HG02588 (cell line): Measurements from ENCODE around the gene AMPH.

ENCODE experiments used
- ATAC-seq: cut with Tn5 transposase; IDR thresholded peaks from one replicate; pipeline ENCODE4 v1.9.1; 2021; ENCODE audit warnings: mild to moderate bottlenecking, moderate library complexity; ENCODE audit not compliant: unreplicated experiment

Gene AMPH

DNA sequence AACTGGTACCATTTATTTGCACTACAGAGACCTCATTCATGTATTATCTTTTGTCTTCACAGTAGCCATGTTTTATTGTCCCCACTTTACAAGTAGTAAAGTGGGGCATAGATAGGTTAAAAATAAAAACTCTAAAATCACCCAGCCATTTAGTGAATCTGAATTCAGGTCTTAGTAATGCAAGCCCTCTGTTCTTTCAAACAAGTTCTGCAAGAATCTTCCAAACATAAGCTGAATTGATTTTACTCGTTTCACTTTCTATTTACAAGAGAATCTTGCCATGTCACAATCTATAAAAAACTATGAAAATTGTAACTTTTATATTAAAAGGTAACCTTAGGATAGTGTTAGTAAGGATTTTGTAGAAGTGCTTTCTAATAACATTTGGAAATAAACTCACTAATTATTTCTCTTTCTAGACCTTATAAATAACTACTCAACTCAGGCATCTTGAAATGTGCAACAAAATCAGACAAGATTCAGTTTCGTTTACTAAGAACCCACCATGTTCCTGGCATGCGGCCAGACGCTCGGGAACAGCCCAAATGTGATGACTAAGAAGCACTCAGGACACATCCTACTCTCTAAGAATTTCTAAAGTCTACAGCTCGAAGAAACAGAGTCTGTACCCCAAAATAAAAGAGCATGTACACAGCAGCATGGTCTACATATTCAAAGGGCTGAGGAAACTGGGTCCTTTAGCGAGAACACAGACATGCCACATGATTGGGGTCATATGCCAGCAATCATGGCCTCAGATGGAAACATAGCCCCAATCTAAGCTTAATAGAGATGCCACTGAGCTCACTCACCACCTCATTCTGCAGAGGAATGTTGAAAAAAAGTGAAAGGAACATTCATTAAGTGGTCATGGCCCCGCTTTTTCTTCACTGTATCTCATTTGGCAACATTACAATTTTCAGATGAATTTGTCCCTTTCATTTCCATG is 167.6 kb downstream of the AMPH start:
- ATAC-seq, result peak; percentile 92

DNA sequence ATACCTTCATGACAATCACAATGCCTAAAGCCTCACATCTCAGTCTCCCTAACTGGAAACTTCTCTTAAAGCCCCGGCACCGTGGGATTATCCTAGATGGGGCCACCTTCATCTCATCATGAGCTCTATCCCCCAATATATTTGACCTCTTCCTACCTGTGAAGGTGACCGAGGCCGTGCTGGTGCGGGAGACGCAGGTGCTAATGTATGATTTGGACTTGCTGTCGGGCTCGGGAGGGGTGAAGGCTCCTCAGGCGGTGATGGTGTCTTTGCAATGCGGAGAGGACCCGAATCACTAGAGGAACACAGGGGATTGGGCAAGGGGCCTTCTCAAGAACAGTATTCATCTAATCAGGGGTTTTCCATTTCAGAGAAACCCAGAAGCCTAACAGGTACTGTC is 168.4 kb downstream of the AMPH start:
- no peak for ATAC-seq

DNA sequence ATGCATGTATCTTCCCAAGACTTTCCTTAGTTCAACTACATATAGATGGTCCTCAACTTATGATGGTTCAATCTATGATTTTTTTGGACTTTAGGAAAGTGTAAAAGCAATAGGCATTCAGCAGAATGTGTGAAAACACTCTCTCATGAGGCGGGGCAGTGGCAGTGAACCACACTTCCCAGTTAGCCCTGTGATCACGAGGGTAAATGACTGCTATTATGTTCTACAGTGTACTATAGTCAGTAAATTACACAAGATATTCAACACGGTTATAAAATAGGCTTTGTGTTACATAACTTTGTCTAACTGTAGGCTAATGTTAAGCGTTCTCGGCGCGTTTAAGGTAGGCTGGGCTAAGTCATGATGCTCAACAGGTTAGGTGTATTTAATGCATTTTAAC is 169.3 kb downstream of the AMPH start:
- ATAC-seq, result no peak

DNA sequence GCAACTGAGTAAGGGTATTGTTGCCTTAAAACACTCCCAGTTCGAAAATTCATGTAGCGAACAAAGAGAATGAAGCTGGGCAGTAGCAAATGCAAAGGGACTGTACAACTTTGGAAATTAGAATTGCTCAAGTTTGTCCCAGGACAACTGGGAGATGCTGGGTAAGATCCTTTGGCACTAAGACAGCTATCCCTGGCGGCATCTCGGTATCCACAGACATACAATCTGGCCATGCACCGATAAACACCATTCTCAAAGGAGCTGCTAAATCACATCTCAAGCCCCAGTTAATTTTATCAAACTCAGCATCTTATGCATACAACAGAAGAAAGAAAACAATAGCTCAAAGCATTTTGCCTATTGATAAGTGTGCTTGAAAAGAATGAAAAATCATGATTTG is 177.3 kb downstream of the AMPH start:
- no peak for ATAC-seq

DNA sequence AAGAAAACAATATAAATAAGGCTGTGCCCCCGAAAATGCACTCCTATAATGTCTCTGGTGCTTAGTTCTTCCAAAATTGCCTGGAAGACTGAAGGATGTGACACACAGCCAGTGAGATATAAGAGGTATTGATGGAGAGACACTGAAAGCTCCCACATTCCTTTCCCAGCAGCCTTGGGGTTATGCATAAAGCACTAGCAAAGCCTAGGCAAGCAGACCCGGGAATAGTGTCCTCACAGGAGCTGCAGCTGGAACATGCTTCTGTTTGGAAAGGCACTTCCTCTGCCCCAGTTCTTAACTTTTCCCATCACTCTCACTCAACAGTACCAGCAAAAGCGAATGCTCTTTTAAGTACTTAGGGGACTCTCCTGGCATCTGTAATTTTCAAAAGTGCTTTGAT is 178.0 kb downstream of the AMPH start:
- ATAC-seq, result no peak

DNA sequence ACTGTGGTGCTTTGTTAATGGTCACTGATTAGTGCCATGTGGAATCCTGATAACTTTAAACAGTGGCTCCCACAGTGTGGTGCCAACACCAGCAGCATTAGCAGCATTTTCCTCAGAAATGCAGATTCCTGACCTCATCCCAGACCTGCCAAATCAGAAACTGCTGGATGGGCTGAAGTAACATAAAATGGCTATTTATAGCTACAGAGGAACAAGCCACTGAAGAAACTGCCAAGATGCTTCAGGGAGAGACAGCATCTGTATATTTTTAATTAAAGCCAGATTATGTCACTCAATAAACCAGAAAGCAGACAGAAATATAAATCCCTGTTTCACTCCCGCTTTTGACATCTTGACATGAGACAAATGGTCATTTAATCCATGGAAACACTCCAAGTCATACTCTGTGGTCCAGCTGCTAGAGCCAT is 178.5 kb downstream of the AMPH start:
- ATAC-seq, result no peak

DNA sequence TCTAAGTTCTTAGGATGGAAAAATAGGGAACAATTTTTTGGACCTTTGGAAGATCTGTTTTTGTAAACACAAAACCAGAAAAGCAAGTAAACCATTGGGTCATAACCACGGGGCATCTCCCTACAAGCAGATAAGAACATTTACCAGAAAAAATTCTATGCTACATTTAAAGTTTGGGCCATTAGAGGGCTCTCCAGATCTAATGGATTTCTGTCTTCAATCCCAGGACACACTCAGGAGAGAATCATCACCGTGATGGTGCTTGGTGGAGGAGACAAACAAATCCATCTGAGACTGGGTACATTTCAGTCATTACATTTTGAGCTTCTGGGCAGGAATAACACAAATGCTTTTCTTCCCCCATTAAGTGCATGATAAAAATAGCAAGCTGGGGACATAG is 179.3 kb downstream of the AMPH start:
- no peak for ATAC-seq

DNA sequence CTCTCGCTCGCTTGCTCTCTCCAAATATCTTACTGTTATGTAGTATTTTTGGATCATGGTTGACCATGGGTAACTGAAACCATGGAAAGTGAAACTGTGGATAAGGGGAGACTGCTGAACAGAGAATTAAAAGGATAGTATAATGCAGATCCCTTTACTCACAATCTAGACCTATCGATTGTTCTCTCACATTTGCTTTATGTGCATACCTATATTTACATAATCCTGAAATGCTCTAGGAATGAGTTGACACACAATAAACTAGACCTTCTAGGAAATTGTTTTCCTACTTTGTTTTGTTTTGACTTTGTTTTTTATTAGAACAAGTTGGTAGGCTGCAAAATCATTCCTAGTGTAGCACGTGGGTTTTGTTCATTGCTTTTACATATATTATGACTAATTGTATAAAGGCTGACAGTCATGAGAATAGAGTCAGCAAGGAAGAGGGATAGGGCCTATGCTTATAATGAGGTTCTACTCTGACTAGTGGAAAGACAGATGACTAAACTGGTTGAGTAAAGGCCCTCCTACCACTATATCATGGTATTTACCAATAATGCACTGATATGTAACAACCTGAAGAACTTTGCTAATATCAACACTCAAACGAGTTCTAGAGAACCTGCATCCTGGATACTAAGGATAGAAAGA is 182.5 kb downstream of the AMPH start:
- ATAC-seq, result no peak

DNA sequence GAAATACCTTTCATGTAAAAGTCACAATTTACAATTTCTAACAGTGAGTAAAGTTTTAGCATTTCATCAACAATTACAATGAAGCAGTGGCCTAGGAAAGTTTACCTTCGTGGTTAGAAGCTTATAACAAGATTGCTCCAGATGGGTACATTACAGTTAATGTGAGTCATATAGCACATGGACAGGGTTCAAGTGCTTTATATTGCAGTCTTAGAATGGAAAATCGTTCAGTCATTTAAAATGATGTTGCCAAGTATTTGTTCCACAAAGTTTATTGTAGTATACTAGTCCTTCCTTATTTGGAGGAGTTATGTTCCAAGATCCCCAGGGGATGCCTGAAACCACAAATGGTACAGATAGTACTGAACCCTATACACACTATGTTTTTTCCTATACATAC is 183.1 kb downstream of the AMPH start:
- ATAC-seq, result no peak

DNA sequence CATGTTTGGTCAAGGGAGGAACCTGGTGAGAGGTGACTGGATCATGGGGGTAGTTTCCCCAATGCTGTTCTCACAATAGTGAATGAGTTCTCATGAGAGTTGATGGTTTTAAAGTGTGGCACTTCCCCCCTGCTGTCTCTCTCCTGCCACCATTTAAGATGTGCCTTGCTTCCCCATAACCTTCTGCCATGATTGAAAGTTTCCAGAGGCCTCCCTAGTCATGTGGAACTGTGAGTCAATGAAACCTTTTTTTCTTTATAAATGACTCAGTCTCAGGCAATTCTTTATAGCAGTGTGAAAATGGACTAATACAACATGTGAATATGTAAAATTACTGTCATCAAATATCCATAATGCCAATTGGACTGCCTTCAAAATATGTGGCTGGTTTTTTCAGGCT is 192.2 kb downstream of the AMPH start:
- ATAC-seq, result no peak

DNA sequence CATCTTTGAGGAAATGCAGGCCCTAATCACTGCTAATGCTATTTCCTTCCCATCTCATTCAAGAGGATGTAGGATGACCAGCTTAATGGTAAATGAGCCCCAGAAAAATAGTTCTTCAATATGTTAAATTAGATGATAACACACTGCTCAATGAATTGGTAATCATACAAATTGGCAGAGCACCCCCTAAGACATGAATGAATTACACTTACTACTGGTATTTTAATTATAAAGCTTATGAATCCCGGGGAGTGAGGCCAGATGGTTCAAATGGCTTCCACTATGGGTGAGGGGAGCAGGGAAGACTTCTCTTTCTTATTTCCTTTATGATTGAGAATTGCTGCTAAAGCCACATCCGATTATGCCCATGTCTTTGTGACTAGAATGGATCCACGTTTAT is 198.5 kb downstream of the AMPH start:
- no peak for ATAC-seq

DNA sequence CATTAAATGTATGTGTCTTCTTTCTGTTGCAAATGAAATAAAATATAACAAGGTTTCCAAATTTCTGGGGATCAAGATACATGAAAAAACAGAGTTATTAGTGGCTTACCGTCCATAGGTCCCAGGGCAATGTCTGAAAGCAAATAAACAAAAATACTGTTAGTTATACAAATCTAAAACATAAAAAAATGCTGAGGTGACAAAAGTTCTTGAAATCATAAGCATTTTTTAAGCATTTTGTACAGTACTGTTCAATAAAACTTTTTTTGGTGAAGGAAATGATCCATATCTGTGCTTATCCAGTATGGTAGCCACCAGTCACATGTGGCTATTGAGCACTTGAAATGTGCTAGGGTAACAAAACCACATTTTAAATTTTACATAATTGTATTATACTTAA is 199.1 kb downstream of the AMPH start:
- no peak for ATAC-seq

DNA sequence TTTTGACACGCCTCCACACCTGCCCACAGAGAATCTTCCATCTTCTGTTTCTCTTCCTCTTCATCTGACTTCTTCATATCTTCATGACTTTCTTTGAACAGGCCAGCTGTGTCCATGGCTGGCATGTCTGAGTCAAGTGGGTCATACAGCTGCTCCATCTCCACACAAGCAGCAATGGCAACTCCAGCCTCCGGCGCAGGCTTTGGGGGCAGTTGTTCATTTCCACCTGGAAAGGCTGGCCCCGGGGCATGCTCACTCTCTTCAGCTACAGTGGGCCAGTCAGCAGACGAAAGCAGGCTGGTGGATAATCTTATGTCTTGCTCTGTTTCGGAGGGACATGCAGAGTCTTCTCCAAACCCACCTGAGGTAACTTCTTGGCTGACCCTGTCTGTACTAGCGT is 202.1 kb downstream of the AMPH start:
- no peak for ATAC-seq

DNA sequence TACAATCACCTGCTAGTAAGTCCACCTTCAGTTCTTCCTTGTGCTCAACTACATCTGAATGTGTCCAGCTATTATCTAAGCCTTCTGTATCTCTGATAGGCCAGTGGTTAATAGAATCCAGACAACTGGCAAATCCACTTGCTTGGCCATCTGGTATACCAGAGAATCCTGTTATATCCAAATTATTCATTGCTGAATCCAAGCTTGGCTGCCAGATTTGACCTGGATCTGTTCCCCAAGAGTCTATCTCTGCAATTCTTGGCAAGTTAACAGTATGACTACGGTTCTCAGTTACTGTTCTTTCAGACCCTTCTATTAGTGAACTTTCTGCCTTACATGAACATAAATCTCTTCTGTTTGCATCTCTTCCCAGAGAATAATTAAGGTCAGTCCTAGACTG is 203.1 kb downstream of the AMPH start:
- ATAC-seq, result no peak

DNA sequence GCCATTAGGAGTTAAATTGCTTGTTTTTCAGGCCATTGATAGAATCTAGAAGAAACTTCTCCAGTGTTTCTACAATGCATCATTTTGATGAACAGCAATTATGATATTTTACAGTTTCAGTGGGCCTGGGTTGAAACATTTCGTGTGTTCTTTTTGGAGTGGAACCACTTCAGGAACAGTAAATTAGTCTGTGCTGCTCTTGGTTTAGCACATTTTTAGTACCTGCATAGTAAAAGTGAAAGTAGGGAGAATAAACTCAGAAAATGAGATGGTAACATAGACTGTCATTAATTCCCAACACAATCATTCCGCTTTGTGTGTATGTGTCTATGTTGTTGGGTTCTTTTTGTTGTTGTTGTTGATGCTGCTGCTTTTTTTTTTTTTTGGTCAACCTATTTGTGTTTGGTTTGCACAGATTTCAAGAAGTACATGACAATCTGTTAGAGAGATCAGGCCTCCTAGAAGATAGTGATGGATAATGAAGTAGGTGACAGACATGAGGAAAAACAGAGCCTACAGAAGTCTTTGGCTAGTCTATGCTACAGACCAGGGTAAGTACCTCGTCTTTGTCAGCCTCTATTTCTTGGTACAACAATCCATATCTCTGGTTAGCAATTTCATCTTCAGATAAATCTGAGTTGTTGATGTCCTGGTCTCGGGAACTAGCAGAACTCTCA is 203.8 kb downstream of the AMPH start:
- no peak for ATAC-seq

DNA sequence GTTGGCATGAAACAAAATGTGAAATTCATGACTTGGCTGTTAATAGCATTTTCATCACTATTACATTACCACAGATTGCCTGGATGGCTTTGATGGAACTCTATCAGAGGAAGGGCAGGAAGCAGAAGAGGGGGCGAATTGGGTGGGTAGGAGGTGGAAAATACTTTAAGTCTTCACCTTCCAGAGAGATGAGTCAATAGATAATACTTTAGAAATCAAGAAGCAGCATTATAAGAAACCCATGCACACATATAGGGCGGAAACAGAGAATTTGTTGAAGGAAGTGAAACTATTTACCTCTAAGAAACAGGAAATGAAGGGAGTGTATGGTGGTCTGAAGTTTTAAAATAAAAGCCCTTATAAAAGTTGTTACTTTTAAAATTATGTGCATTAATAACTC is 205.7 kb downstream of the AMPH start:
- ATAC-seq, result no peak

DNA sequence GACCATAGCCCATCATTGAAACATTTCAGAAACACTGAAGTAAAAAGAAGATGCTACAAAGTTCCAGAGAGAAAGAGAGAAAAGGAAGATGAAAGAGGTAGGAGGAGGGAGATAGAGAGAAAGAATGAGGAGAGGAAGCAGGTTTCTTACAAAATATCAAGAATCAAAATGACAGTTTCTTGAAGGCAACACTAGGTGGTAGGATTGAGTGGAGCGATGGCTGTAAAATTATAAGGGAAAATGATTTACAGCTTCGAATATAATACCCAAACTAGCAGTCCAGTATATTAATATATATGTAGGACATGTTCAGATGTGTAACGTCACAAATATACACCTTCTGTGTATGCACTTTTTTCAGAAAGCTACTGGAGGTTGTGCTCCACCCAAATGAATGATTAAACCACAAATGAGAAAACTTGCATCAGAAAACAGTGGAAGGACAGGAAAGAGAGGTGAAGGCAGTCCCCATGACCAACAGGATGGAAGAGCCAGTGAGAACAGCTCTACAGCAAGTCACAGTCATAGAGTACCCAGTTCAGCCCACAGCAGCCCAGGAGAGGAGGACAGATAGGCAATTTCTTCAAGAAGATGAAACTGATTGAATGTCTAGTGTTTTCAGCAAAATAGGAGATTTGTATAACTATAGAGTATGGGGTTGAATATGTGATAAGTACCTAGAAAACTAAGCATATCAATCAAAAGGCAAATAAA is 206.3 kb downstream of the AMPH start:
- ATAC-seq, result no peak

DNA sequence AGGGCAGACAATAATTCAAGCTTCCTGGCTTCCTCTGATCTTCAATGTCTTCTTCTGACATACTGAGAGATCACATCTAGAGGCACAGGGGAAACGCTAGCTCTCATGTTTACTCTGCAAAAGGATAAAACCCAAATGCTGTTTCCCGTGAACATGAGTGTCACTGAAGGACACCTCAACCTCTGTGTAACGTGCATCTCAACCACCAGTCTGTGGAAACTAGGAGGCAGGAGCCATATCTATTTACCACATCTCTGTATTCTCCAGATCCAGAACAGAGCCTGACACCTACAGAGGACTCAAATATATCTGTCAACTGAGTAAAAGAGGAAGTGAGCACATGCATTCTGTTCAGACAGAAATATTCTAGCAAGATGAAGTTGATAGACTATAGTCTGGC is 217.4 kb downstream of the AMPH start:
- no peak for ATAC-seq

DNA sequence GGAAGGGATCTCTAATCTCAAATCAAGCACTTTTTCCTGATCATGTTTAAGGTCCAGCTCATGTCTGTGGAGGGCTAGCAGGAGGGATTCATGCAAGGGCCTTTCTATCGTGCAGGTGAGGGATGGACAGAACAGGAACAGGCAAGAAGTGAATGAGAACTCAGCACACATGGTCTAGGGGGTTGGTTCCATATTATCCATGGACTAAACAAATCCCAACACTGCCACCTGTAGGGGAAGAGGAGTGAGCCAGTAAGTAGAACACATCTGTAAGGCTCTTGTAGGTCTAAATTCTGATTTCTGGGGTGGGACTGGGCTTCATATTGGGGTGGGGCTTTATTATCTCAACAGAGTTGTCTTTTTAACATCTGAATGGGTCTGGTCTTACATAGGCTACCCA is 219.8 kb downstream of the AMPH start:
- ATAC-seq, result no peak

DNA sequence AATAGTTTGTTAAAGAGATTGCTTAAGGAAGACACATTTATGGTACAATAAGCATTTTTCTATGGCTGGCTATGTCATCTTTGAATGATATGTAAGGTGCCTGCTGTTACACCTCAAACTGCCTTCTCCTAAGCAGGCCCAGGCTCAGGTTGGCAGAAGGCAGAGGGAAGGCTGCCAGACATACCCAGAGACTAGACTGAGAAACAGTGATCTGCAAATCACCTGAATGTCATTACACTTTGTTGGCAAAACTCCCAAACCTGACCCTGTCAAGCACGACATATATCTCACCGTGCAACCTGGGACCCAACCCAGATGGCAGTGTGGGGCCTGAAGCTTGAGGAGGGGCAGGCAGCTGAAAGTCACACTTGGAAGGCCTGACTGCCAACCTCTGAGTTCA is 221.1 kb downstream of the AMPH start:
- ATAC-seq, result no peak

DNA sequence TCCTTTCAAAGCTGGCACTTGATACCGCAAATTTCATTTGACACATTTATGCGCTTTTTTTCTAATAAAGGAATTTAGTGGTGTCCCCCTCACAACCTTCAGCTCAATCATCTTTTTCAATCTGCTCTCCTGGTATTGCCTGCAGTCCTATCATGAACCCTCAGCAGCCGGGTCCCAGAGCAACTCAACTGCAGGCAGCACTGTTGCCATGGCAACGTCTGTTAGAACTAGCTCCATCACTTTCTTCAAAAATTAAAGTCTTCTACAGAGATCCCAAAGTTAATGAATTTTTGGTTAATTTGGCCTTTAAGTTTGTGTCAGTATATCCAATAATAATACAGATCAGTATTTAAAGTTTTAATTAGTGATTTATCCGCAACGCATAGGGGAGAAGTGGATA is 221.6 kb downstream of the AMPH start:
- no peak for ATAC-seq
